Subcutaneous abdominal adipose tissue (tissue), 5 donors: ENCODE results near the gene TADA2B.

Source experiments
- H3K27ac ChIP-seq: one replicate; pipeline ENCODE4 v1.7.0; 2013; ENCODE audit warnings: low read depth, mild to moderate bottlenecking, inconsistent platforms, low read length, moderate library complexity
- H3K27me3 ChIP-seq, 5 donors: one replicate each; pipeline ENCODE4 v1.7.0; 2013; ENCODE audit warnings: low read length in 5 of 5, inconsistent platforms in 1 of 5; ENCODE audit not compliant: control insufficient read depth in 5 of 5, insufficient read depth in 4 of 5
- H3K36me3 ChIP-seq, 5 donors: one replicate each; pipeline ENCODE4 v1.7.0; 2013; ENCODE audit warnings: low read length in 5 of 5; ENCODE audit not compliant: control insufficient read depth in 5 of 5, insufficient read depth in 5 of 5
- H3K4me1 ChIP-seq, 5 donors: one replicate each; pipeline ENCODE4 v1.7.0; 2013; ENCODE audit warnings: low read length in 5 of 5, mild to moderate bottlenecking in 3 of 5, moderate library complexity in 1 of 5; ENCODE audit not compliant: control insufficient read depth in 5 of 5, insufficient read depth in 5 of 5
- H3K4me3 ChIP-seq, 5 donors: one replicate each; pipeline ENCODE4 v1.7.0; 2013; ENCODE audit warnings: low read length in 5 of 5, low read depth in 1 of 5
- H3K9ac ChIP-seq, 5 donors: one replicate each; pipeline ENCODE4 v1.7.0; 2013; ENCODE audit warnings: low read length in 5 of 5, mild to moderate bottlenecking in 4 of 5, moderate library complexity in 3 of 5
- H3K9me3 ChIP-seq, 5 donors: one replicate each; pipeline ENCODE4 v1.7.0; 2013; ENCODE audit warnings: low read length in 5 of 5; ENCODE audit not compliant: control insufficient read depth in 5 of 5
- donor health status: healthy.
- donor health status: healthy.
- donor health status: healthy.
- donor health status: healthy.
- donor health status: healthy.

The TADA2B gene

GRCh38 chr4:7103031-7103606 is 59.9 kb downstream of the TADA2B start:
- no peaks in the 10 kb centered on the region for H3K36me3 ChIP-seq
- H3K27ac ChIP-seq: no peak overlapping the region
- H3K9me3 ChIP-seq: no peaks in the 10 kb centered on the region
- H3K4me3 ChIP-seq: peak overlapping the region; percentile 70 to 86 (median 73)
- peak overlapping the region in 4 of 5 donors; percentile 46 to 86 (median 84) for H3K9ac ChIP-seq
- peaks cover 3 to 24% (median 23%) of the 10 kb centered on the region in 5 donors for H3K4me1 ChIP-seq
- H3K27me3 ChIP-seq: peaks cover 0 to under 1% (median 0%) of the 10 kb centered on the region in 5 donors

GRCh38 chr4:7103607-7104365 is 60.6 kb downstream of the TADA2B start:
- Histone ChIP-seq H3K4me1 (peaks cover 3 to 24% (median 23%) of the 10 kb centered on the region in 5 donors), H3K9me3 (no peaks in the 10 kb centered on the region), H3K36me3 (no peaks in the 10 kb centered on the region), H3K27ac (no peak overlapping the region), H3K4me3 (peak overlapping the region; percentile 42 to 79 (median 72)), H3K27me3 (peaks cover 0 to 3% (median 0%) of the 10 kb centered on the region in 5 donors), H3K9ac (peak overlapping the region in 1 of 5 donors; percentile 49)

- Histone ChIP-seq H3K4me1 (peaks cover 3 to 24% (median 23%) of the 10 kb centered on the region in 5 donors), H3K9ac (no peak overlapping the region), H3K27ac (no peak overlapping the region), H3K9me3 (no peaks in the 10 kb centered on the region), H3K4me3 (no peak overlapping the region), H3K27me3 (peaks cover 0 to 3% (median 0%) of the 10 kb centered on the region in 5 donors), H3K36me3 (no peaks in the 10 kb centered on the region)
Measured at GRCh38 chr4:7104366-7105031, 61.3 kb downstream of the TADA2B start.

- Histone ChIP-seq H3K27ac (no peak overlapping the region), H3K9ac (no peak overlapping the region), H3K27me3 (peaks cover 0 to 3% (median 0%) of the 10 kb centered on the region in 5 donors), H3K4me1 (peaks cover 3 to 24% (median 23%) of the 10 kb centered on the region in 5 donors), H3K36me3 (no peaks in the 10 kb centered on the region), H3K4me3 (no peak overlapping the region), H3K9me3 (no peaks in the 10 kb centered on the region)
Measured at GRCh38 chr4:7105276-7105675, 62.1 kb downstream of the TADA2B start.

- H3K27me3 ChIP-seq: peaks cover 0 to 3% (median 0%) of the 10 kb centered on the region in 5 donors
- H3K9ac ChIP-seq: no peak overlapping the region
- H3K36me3 ChIP-seq: no peaks in the 10 kb centered on the region
- H3K27ac ChIP-seq: no peak overlapping the region
- no peaks in the 10 kb centered on the region for H3K9me3 ChIP-seq
- peaks cover 3 to 17% (median 15%) of the 10 kb centered on the region in 5 donors for H3K4me1 ChIP-seq
- no peak overlapping the region for H3K4me3 ChIP-seq
Measured at GRCh38 chr4:7107166-7107905, 64.2 kb downstream of the TADA2B start.
